22Rv1 (cell line): ENCODE data around the gene ATP11A.

ENCODE experiments used
- ZFX ChIP-seq: fragments of 450-650 bp; IDR thresholded peaks from 2 replicates; pipeline ENCODE4 v1.6.1; 2017; ENCODE audit warnings: antibody characterized with exemption, borderline replicate concordance
- TF ChIP-seq, protein P1 (sequence below): fragments of 450-650 bp; IDR thresholded peaks from 2 replicates; pipeline ENCODE4 v1.5.1; 2017; ENCODE audit warnings: mild to moderate bottlenecking

- TF ChIP-seq, protein P1, sequence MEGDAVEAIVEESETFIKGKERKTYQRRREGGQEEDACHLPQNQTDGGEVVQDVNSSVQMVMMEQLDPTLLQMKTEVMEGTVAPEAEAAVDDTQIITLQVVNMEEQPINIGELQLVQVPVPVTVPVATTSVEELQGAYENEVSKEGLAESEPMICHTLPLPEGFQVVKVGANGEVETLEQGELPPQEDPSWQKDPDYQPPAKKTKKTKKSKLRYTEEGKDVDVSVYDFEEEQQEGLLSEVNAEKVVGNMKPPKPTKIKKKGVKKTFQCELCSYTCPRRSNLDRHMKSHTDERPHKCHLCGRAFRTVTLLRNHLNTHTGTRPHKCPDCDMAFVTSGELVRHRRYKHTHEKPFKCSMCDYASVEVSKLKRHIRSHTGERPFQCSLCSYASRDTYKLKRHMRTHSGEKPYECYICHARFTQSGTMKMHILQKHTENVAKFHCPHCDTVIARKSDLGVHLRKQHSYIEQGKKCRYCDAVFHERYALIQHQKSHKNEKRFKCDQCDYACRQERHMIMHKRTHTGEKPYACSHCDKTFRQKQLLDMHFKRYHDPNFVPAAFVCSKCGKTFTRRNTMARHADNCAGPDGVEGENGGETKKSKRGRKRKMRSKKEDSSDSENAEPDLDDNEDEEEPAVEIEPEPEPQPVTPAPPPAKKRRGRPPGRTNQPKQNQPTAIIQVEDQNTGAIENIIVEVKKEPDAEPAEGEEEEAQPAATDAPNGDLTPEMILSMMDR = no peak
- TF ChIP-seq ZFX = no peak
These were observed 186.6 kb downstream of the ATP11A start for GRCh38 chr13:112876305-112877000.
